ENCODE measurements around the gene ZFP57.

The ZFP57 gene

DNA sequence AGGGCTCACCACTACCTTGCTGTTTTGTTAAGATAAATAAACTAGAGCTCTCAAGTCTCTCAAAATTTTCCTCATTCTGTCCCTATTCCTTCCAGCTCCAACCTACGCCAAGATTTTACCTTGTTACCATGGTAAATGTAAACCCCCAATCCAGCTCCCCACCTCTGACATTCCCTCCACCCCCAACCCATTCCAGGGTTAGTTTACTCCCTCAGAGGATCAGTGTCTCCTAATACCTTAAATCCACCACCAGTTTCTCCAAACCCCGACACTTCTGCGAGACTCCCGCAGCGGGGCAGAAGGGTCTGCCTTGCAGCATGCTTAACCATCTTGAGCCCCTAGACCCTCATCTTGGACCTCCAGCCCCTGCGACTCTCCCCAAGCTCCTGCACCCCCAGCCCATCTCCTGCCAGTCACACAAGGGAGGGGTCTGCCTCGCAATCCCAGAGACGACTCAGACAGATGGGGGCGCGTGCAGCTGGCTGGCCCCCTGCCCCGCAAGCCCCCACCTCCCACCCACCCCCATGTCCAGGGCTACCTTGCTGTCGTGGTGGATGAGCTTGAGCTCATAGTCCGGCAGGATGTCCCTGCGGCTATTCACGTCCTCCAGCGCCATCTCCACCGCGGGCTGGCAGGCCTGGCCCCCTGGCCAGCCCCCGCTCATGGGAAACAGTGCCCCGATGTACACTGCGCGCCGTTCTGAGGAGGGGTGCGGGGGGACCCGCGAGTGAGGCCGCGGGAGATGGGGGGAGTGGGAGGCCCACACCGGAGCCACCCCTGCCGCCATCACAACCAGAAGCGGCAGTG is 53.8 kb downstream of the ZFP57 start:
- DNase-seq (ENCODE audit: low read depth in 2 of 2): no peak

DNA sequence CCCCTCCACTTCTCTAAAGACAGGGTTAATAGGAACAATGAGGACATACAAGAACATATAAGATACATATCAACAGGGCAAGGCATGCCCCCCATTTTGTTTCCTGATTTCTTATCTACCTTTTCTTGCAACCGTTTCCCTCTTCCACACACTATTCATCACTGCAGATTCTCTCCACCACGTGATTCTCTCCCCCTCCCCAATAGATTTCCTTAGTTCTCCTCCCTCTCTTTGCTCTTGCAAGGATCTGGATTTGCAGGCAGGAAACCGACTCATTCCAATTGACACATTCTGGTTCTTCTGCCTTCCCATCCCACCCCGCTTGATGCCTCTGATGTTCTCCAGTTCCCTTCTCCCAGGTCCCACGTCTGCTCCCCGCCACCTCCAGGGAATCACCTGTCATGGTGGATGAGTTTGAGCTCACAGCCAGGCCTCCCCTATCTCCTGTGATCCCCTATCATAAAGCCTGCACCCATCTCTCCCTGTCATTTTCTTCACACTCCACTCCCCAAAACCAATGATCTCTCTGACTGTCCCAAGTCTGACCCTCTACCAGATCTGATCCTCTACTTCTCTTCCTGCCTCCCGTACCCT is 55.5 kb downstream of the ZFP57 start:
- no peak for DNase-seq (ENCODE audit: low read depth in 2 of 2)

DNA sequence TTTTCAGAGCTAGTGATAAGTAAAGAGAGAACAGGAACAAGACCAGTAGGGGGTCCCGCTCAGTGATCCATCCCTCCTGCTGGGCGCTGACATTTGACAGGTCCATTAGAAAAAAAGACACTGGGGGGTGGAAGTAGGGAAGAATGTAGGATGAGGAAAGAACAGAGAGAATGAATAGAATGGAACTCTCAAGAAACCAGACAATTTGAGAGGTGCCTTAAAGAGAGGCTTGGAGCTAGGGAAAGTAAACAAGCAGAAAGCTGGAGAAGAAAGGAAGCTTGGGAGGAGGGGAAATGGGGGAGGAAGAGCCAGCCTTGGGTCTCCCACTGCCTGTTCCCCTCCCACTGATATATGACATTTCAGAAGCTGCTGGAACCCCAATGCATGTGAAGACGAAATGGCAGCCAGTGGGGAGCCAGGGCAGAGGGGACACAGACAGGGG is 56.4 kb downstream of the ZFP57 start:
- no peak for DNase-seq (ENCODE audit: low read depth in 2 of 2)
